ENCODE results near the gene PABPC3. TPM values are rescaled to one million over a fixed set of nuclear protein-coding genes. Genes with fewer than 3 reads are reported as not detected.

PABPC3 gene
- under 1 TPM in 3 of 4 donors, not detected in 1; 0.28 to 0.83 (median 0.40) TPM for total RNA-seq

GRCh38 chr13:25095851-25096453 is at the start of gene PABPC3:
Gene PABPC3, plus strand, starts transcription at chr13:25096136. Its CDS starts 63 bp downstream, at chr13:25096199.
- no peaks in the 10 kb centered on the region for H3K36me3 ChIP-seq
- DNase-seq = no peak
- H3K27me3 ChIP-seq = no peaks in the 10 kb centered on the region
- H3K9me3 ChIP-seq = no peaks in the 10 kb centered on the region
- no peaks in the 10 kb centered on the region for H3K4me1 ChIP-seq
- H3K4me3 ChIP-seq = peak within 1 kb of the TSS in 1 of 4 donors; percentile 9
- H3K27ac ChIP-seq = no peak within 1 kb of the TSS
- TF ChIP-seq POLR2A (IDR thresholded peaks at IDR 0.05) = no peak
- TF ChIP-seq CTCF (IDR thresholded peaks at IDR 0.05) = no peak

- peak overlapping the region in 1 of 4 donors; percentile 29 for H3K4me3 ChIP-seq
- no peak for DNase-seq
- TF ChIP-seq POLR2A (IDR thresholded peaks at IDR 0.05) = no peak
- TF ChIP-seq CTCF (IDR thresholded peaks at IDR 0.05) = no peak
- no peaks in the 10 kb centered on the region for H3K9me3 ChIP-seq
- no peak overlapping the region for H3K27ac ChIP-seq
- no peaks in the 10 kb centered on the region for H3K36me3 ChIP-seq
- H3K4me1 ChIP-seq = no peaks in the 10 kb centered on the region
- peaks cover 0 to 8% of the 10 kb centered on the region in 2 donors for H3K27me3 ChIP-seq
These were observed 49.5 kb upstream of the PABPC3 start for GRCh38 chr13:25046274-25046984.

GRCh38 chr13:25046985-25047511 is 48.9 kb upstream of the PABPC3 start:
- DNase-seq = no peak
- Histone ChIP-seq H3K4me3 (peak overlapping the region in 1 of 4 donors; percentile 29), H3K27me3 (peaks cover 0 to 8% of the 10 kb centered on the region in 2 donors), H3K36me3 (no peaks in the 10 kb centered on the region), H3K4me1 (no peaks in the 10 kb centered on the region), H3K9me3 (no peaks in the 10 kb centered on the region), H3K27ac (no peak overlapping the region)
- TF ChIP-seq POLR2A (IDR thresholded peaks at IDR 0.05) (no peak), CTCF (IDR thresholded peaks at IDR 0.05) (no peak)

GRCh38 chr13:25051065-25051464 is 44.9 kb upstream of the PABPC3 start:
- Histone ChIP-seq H3K36me3 (no peaks in the 10 kb centered on the region), H3K27ac (no peak overlapping the region), H3K27me3 (peaks cover 0 to 8% of the 10 kb centered on the region in 2 donors), H3K9me3 (no peaks in the 10 kb centered on the region), H3K4me1 (no peaks in the 10 kb centered on the region), H3K4me3 (no peak overlapping the region)
- TF ChIP-seq POLR2A (IDR thresholded peaks at IDR 0.05) (no peak), CTCF (IDR thresholded peaks at IDR 0.05) (no peak)
- no peak for DNase-seq

GRCh38 chr13:25059166-25059565 is 36.8 kb upstream of the PABPC3 start:
- no peak for DNase-seq
- Histone ChIP-seq H3K27me3 (no peaks in the 10 kb centered on the region), H3K27ac (no peak overlapping the region), H3K4me1 (no peaks in the 10 kb centered on the region), H3K4me3 (no peak overlapping the region), H3K36me3 (no peaks in the 10 kb centered on the region), H3K9me3 (no peaks in the 10 kb centered on the region)
- no peak for TF ChIP-seq POLR2A (IDR thresholded peaks at IDR 0.05)
- no peak for TF ChIP-seq CTCF (IDR thresholded peaks at IDR 0.05)

Data from Peyer's patch (tissue), 4 donors.